ENCODE measurements around the gene VGF.
"Not testable (repeated sequence)": the region's sequence is repeated elsewhere in the genome, so short reads cannot be mapped to it uniquely, and the experiment has no call there.

VGF gene

DNA sequence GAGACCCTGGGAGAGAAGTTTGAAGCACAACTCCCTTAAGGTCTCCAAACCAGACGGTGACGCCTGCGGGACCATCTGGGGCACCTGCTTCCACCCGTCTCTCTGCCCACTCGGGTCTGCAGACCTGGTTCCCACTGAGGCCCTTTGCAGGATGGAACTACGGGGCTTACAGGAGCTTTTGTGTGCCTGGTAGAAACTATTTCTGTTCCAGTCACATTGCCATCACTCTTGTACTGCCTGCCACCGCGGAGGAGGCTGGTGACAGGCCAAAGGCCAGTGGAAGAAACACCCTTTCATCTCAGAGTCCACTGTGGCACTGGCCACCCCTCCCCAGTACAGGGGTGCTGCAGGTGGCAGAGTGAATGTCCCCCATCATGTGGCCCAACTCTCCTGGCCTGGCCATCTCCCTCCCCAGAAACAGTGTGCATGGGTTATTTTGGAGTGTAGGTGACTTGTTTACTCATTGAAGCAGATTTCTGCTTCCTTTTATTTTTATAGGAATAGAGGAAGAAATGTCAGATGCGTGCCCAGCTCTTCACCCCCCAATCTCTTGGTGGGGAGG, 27.6 kb downstream of the VGF start:
- Histone ChIP-seq H3K4me3 (peak overlapping the region in 1 of 2 donors; percentile 21), H3K27ac (peak overlapping the region; percentile 78 to 82), H3K9me3 (no peaks in the 10 kb centered on the region), H3K27me3 (no peaks in the 10 kb centered on the region), H3K36me3 (peaks cover 33 to 39% (median 36%) of the 10 kb centered on the region in 3 donors), H3K4me1 (peaks cover 0 to 34% (median 9%) of the 10 kb centered on the region in 4 donors)
- TF ChIP-seq, protein P1, sequence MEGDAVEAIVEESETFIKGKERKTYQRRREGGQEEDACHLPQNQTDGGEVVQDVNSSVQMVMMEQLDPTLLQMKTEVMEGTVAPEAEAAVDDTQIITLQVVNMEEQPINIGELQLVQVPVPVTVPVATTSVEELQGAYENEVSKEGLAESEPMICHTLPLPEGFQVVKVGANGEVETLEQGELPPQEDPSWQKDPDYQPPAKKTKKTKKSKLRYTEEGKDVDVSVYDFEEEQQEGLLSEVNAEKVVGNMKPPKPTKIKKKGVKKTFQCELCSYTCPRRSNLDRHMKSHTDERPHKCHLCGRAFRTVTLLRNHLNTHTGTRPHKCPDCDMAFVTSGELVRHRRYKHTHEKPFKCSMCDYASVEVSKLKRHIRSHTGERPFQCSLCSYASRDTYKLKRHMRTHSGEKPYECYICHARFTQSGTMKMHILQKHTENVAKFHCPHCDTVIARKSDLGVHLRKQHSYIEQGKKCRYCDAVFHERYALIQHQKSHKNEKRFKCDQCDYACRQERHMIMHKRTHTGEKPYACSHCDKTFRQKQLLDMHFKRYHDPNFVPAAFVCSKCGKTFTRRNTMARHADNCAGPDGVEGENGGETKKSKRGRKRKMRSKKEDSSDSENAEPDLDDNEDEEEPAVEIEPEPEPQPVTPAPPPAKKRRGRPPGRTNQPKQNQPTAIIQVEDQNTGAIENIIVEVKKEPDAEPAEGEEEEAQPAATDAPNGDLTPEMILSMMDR (IDR thresholded peaks at IDR 0.05): no peak
- intact Hi-C loops (cut with DNase I; ENCODE audit: low total_unique reads): loop anchor here (2.0 kb wide), 2 partner anchors 43 to 51 kb away; no protein-coding TSS in a partner anchor
- DNase-seq: no peak

- Histone ChIP-seq H3K4me3 (no peak overlapping the region), H3K9me3 (no peaks in the 10 kb centered on the region), H3K4me1 (peaks cover 0 to 61% (median 11%) of the 10 kb centered on the region in 4 donors), H3K36me3 (peaks cover 41 to 59% (median 58%) of the 10 kb centered on the region in 3 donors), H3K27me3 (no peaks in the 10 kb centered on the region), H3K27ac (peak overlapping the region; percentile 12 to 98)
- TF ChIP-seq, protein P1 (IDR thresholded peaks at IDR 0.05): no peak
- intact Hi-C loops (cut with DNase I; ENCODE audit: low total_unique reads): no loop called here
- DNase-seq: no peak
Measured at GRCh38 chr7:101134399-101134980, 30.9 kb downstream of the VGF start.

DNA sequence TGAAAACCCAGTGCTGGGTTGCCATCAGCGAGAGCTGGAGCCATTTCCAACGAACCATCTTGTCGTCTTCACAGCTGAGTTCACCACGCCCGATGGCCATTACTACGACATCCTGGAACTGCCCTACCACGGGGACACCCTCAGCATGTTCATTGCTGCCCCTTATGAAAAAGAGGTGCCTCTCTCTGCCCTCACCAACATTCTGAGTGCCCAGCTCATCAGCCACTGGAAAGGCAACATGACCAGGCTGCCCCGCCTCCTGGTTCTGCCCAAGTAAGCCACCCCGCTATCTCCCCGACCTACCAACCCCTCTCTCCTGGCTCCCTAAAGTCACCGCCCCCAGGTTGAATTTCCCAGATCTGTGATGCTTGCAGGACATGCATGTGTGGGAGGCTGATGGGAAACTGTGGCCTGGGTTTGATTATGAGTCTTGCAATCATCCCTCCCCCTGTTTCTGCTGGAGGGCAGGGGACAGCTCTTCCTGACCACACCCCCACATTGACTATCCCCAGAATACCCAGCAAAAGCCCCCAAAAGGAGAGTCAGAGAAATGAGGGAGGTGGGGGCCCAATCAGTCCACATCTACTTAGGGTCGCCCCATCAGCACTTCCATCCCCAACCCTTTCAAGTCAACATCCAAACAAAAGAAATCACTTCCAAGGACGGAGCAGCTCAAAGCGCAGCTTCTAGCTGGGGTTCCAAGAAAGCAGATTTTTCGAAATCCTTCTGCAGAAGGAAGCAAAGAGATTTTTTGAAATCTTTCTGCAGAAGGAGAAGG, 31.6 kb downstream of the VGF start:
- DNase-seq: no peak
- H3K4me1 ChIP-seq: peaks cover 0 to 67% (median 11%) of the 10 kb centered on the region in 4 donors
- H3K27me3 ChIP-seq: no peaks in the 10 kb centered on the region
- peaks cover 41 to 59% (median 58%) of the 10 kb centered on the region in 3 donors for H3K36me3 ChIP-seq
- H3K27ac ChIP-seq: peak overlapping the region; percentile 12 to 98
- TF ChIP-seq, protein P1 (IDR thresholded peaks at IDR 0.05): no peak
- no peaks in the 10 kb centered on the region for H3K9me3 ChIP-seq
- H3K4me3 ChIP-seq: peak overlapping the region in 1 of 2 donors; percentile 63
- intact Hi-C loops (cut with DNase I; ENCODE audit: low total_unique reads): no loop called here

DNA sequence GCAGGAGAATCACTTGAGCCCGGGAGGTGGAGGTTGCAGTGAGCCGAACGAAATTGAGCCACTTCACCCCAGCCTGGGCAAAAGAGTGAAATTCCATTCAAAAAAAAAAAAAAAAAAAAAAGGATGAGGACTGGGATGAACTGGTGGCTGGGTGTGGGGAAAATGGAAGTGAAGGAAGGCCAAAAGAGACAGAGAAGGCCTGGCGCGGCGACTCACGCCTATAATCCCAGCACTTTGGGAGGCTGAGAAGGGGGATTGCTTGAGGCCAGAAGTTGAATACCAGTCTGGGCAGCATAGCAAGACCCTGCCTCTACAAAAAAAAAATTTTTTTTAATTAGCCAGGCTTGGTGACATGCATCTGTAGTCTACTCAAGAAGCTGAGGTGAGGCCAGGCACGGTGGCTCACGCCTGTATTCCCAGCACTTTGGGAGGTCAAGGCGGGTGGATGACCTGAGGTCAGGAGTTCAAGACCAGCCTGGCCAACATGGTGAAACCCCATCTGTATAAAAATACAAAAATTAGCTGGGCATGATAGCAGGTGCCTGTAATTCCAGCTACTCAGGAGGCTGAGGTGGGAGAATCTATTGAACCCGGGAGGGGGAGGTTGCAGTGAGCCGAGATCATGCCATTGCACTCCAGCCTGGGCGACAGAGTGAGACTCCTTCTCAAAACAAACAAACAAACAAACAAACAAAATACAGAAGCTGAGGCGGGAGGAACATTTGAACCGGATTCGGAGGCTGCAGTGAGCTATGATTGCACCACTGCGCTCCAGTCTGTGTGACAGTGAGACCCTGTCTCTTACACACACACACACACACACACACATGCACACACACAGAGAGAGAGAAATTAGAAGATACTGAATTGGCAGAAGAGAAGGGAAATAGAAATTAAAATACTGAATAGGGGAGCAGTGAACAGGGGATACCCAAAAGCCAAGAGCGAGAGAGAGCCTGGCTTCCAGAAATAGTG, 32.5 kb downstream of the VGF start:
- H3K9me3 ChIP-seq; H3K27me3 ChIP-seq; DNase-seq; intact Hi-C loops (cut with DNase I; ENCODE audit: low total_unique reads): not testable (repeated sequence)
- Histone ChIP-seq H3K4me1 (peaks cover 0 to 67% (median 15%) of the 10 kb centered on the region in 4 donors), H3K36me3 (peaks cover 41 to 59% (median 58%) of the 10 kb centered on the region in 3 donors), H3K27ac (peak overlapping the region; percentile 12 to 98), H3K4me3 (peak overlapping the region in 1 of 2 donors; percentile 63)

DNA sequence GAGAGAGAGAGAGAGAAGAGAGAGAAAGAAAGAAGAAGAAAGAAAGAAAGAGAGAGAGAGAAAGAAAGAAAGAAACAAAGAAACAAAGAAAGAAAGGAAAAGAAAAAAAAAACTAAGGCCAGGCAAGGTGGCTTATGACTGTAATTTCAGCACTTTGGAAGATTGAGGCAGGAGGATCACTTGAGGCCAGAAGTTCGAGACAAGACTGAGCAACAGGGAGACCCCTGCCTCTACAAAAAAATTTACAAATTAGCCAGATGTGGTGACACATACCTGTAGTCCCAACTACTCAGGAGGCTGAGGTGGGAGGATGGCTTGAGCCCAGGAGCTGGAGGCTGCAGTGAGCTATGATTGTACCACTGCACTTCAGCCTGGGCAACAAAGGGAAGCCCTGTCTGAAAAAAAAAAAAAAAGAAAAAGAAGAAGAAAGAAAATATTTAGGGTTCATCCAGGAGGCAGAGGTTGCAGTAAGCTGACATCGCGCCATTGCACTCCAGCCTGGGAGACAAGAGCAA, 35.7 kb downstream of the VGF start:
- DNase-seq: no peak
- Histone ChIP-seq H3K4me3 (peak overlapping the region; percentile 48 to 63), H3K27ac (peak overlapping the region; percentile 89 to 98), H3K27me3 (no peaks in the 10 kb centered on the region), H3K9me3 (no peaks in the 10 kb centered on the region), H3K36me3 (peaks cover 22 to 41% (median 33%) of the 10 kb centered on the region in 3 donors), H3K4me1 (peaks cover 5 to 85% (median 38%) of the 10 kb centered on the region in 4 donors)
- intact Hi-C loops (cut with DNase I; ENCODE audit: low total_unique reads): no loop called here
- TF ChIP-seq, protein P1 (IDR thresholded peaks at IDR 0.05): no peak
